H1 (cell line): ENCODE data around the gene CELF6. TPM values are rescaled to one million over a fixed set of nuclear protein-coding genes. Genes with fewer than 3 reads are reported as not detected.

ENCODE experiments used
- CTCF ChIA-PET: fragments of 300-600 bp; sonication (Branson Sonifier 250); formaldehyde crosslinking; loops from one replicate; lab custom pipeline; 2021; ENCODE audit not compliant: partially characterized antibody; lab: Charles Lee
- POLR2A ChIA-PET: fragments of 300-600 bp; sonication (Branson Sonifier 250); formaldehyde crosslinking; loops from one replicate; lab custom pipeline; 2021; ENCODE audit warnings: inconsistent platforms; ENCODE audit not compliant: partially characterized antibody; lab: Charles Lee
- DNase-seq, 2 experiments: peaks; one replicate each; pipeline versions ENCODE4 v3.0.0 to v3.0.0-alpha.2; 2010 to 2022; ENCODE audit warnings: low spot score in 2 of 2, low read depth in 1 of 2, mixed read lengths in 1 of 2
- FAIRE-seq: peaks from 2 replicates; lab custom pipeline; 2011; peaks lifted over from hg19 to GRCh38; lab: Jason Lieb, UNC
- H2AFZ ChIP-seq: 2 replicates; pipeline ENCODE4 v1.8.1; 2012; ENCODE audit warnings: low read length, inconsistent platforms
- H2AK5ac ChIP-seq: 2 replicates; pipeline ENCODE4 v1.6.1; 2013; ENCODE audit warnings: low read depth, low read length
- H2BK120ac ChIP-seq: replicated peaks from 2 replicates; pipeline ENCODE3; 2013; ENCODE audit warnings: low read depth, low read length, inconsistent platforms
- H2BK12ac ChIP-seq: 2 replicates; pipeline ENCODE4 v1.6.1; 2013; ENCODE audit warnings: low read depth, low read length
- H2BK15ac ChIP-seq: 2 replicates; pipeline ENCODE4 v1.6.1; 2013; ENCODE audit warnings: low read length
- H2BK20ac ChIP-seq: 2 replicates; pipeline ENCODE4 v1.6.1; 2013; ENCODE audit warnings: low read length
- H2BK5ac ChIP-seq: 2 replicates; pipeline ENCODE4 v1.6.1; 2013; ENCODE audit warnings: low read depth, low read length
- H3K14ac ChIP-seq: 2 replicates; pipeline ENCODE4 v1.6.1; 2013; ENCODE audit warnings: inconsistent platforms; ENCODE audit not compliant: insufficient read length
- H3K18ac ChIP-seq: 2 replicates; pipeline ENCODE4 v1.6.1; 2013; ENCODE audit warnings: low read length; ENCODE audit errors: extremely low read depth
- H3K23ac ChIP-seq: 2 replicates; pipeline ENCODE4 v1.6.1; 2013; ENCODE audit warnings: inconsistent platforms; ENCODE audit not compliant: insufficient read length
- H3K23me2 ChIP-seq: 2 replicates; pipeline ENCODE4 v1.6.1; 2013; ENCODE audit warnings: low read depth, low read length
- H3K27ac ChIP-seq: 2 replicates; pipeline ENCODE4 v1.6.1; 2011; ENCODE audit warnings: low read depth, low read length, inconsistent platforms
- H3K27me3 ChIP-seq, 4 experiments: replicated peaks in 1 of 4; 1 replicate in 1 of 4; 2 replicates in 3 of 4; pipeline versions ENCODE4 v1.6.1 to v1.8.1; 2011 to 2013; ENCODE audit warnings: low read length in 3 of 4, mild to moderate bottlenecking in 3 of 4, inconsistent platforms in 2 of 4, mixed read lengths in 2 of 4, moderate library complexity in 1 of 4; ENCODE audit not compliant: control insufficient read depth in 3 of 4, insufficient read depth in 3 of 4; ENCODE audit errors: extremely low read depth in 1 of 4
- H3K36me3 ChIP-seq, 4 experiments: 2 replicates each; pipeline versions ENCODE4 v1.6.1 to v1.8.1; 2011 to 2013; ENCODE audit warnings: mild to moderate bottlenecking in 4 of 4, low read length in 3 of 4, moderate library complexity in 2 of 4, control low read depth in 1 of 4, inconsistent platforms in 1 of 4; ENCODE audit not compliant: insufficient read depth in 4 of 4, control insufficient read depth in 2 of 4
- H3K4ac ChIP-seq: replicated peaks from 2 replicates; pipeline ENCODE3; 2013; ENCODE audit warnings: low read length, low read depth, mixed read lengths, inconsistent platforms; ENCODE audit not compliant: insufficient read length
- H3K4me1 ChIP-seq, 4 experiments: replicated peaks in 1 of 4; 1 replicate in 1 of 4; 2 replicates in 3 of 4; pipeline versions ENCODE4 v1.6.1 to v1.8.1; 2011 to 2013; ENCODE audit warnings: low read length in 3 of 4, inconsistent platforms in 2 of 4, mixed read lengths in 1 of 4; ENCODE audit not compliant: insufficient read depth in 4 of 4, control insufficient read depth in 3 of 4
- H3K4me2 ChIP-seq, 2 experiments: 2 replicates each; pipeline versions ENCODE4 v1.6.1 to v1.8.1; 2011 to 2013; ENCODE audit warnings: low read depth in 2 of 2, low read length in 2 of 2, control low read depth in 1 of 2, inconsistent platforms in 1 of 2, mild to moderate bottlenecking in 1 of 2; ENCODE audit not compliant: insufficient read depth in 1 of 2
- H3K4me3 ChIP-seq, 4 experiments: fragments of 200-600, 300-600 bp in 1 of 4; sonication (generic), shearing (Covaris generic), sonication (Bioruptor Twin) in 1 of 4; 2 replicates each; pipeline versions ENCODE4 v1.5.1 to v1.8.1; 2011 to 2016; ENCODE audit warnings: low read length in 4 of 4, low read depth in 3 of 4, control low read depth in 2 of 4, inconsistent platforms in 2 of 4, mild to moderate bottlenecking in 2 of 4, mixed read lengths in 1 of 4, moderate library complexity in 1 of 4; ENCODE audit not compliant: insufficient read depth in 2 of 4; ENCODE audit errors: extremely low read depth in 1 of 4
- H3K56ac ChIP-seq: replicated peaks from 2 replicates; pipeline ENCODE3; 2013; ENCODE audit warnings: low read depth, mild to moderate bottlenecking, mixed read lengths, low read length, inconsistent platforms; ENCODE audit not compliant: insufficient read length
- H3K79me1 ChIP-seq: 2 replicates; pipeline ENCODE4 v1.6.1; 2013; ENCODE audit warnings: low read depth, low read length, control low read depth
- H3K79me2 ChIP-seq, 2 experiments: 2 replicates each; pipeline versions ENCODE4 v1.6.1 to v1.8.1; 2012 to 2013; ENCODE audit warnings: low read length in 2 of 2, mild to moderate bottlenecking in 2 of 2, inconsistent platforms in 1 of 2; ENCODE audit not compliant: insufficient read depth in 2 of 2, control insufficient read depth in 1 of 2
- H3K9ac ChIP-seq, 4 experiments: replicated peaks in 1 of 4; 1 replicate in 1 of 4; 2 replicates in 3 of 4; pipeline versions ENCODE4 v1.6.1 to v1.8.1; 2011 to 2013; ENCODE audit warnings: low read depth in 3 of 4, low read length in 3 of 4, control low read depth in 2 of 4, mild to moderate bottlenecking in 2 of 4, moderate library complexity in 2 of 4, inconsistent platforms in 1 of 4; ENCODE audit errors: extremely low read depth in 1 of 4
- H3K9me3 ChIP-seq, 2 experiments: 2 replicates each; pipeline versions ENCODE4 v1.6.1 to v1.8.1; 2012 to 2013; ENCODE audit warnings: mild to moderate bottlenecking in 2 of 2, moderate library complexity in 2 of 2, control low read depth in 1 of 2, inconsistent platforms in 1 of 2, low read depth in 1 of 2, low read length in 1 of 2, mixed read lengths in 1 of 2; ENCODE audit not compliant: insufficient read depth in 2 of 2
- H4K20me1 ChIP-seq, 2 experiments: replicated peaks in 1 of 2; 2 replicates each; pipeline versions ENCODE3 to v1.8.1; 2011 to 2013; ENCODE audit warnings: inconsistent platforms in 2 of 2, low read length in 2 of 2, mild to moderate bottlenecking in 1 of 2; ENCODE audit not compliant: insufficient read depth in 2 of 2, control insufficient read depth in 1 of 2
- H4K5ac ChIP-seq: 2 replicates; pipeline ENCODE4 v1.6.1; 2013; ENCODE audit warnings: low read length, low read depth, mixed read lengths, inconsistent platforms; ENCODE audit not compliant: insufficient read length
- H4K8ac ChIP-seq: 2 replicates; pipeline ENCODE4 v1.8.0; 2013; ENCODE audit warnings: mild to moderate bottlenecking, moderate library complexity, low read length, inconsistent platforms; ENCODE audit not compliant: insufficient read depth; ENCODE audit errors: extremely low read depth
- H4K91ac ChIP-seq: replicated peaks from 2 replicates; pipeline ENCODE3; 2013; ENCODE audit warnings: low read length, mixed read lengths, inconsistent platforms; ENCODE audit not compliant: insufficient read length
- BCL11A ChIP-seq, 2 experiments: IDR thresholded peaks; one replicate each; pipeline ENCODE4 v1.6.1; 2011; ENCODE audit warnings: low read depth in 2 of 2, low read length in 2 of 2, mild to moderate bottlenecking in 2 of 2
- BRCA1 ChIP-seq: IDR thresholded peaks from 2 replicates; pipeline ENCODE4 v1.6.1; 2012; ENCODE audit warnings: low read depth, low read length, improper control_type of control experiment
- CTBP2 ChIP-seq: IDR thresholded peaks from 2 replicates; pipeline ENCODE4 v1.7.0; 2011; ENCODE audit warnings: borderline replicate concordance, mild to moderate bottlenecking, moderate library complexity, mixed read lengths, low read length; ENCODE audit not compliant: insufficient read depth, insufficient read length
- HDAC2 ChIP-seq, 2 experiments: fragments of 300-600 bp in 1 of 2; sonication (generic) in 1 of 2; IDR thresholded peaks; 2 replicates each; pipeline ENCODE4 v1.6.1; 2011 to 2012; ENCODE audit warnings: low read depth in 2 of 2, low read length in 2 of 2, mild to moderate bottlenecking in 2 of 2, moderate library complexity in 2 of 2, borderline replicate concordance in 1 of 2, inconsistent platforms in 1 of 2
- JUND ChIP-seq: IDR thresholded peaks from 2 replicates; pipeline ENCODE4 v1.6.1; 2011; ENCODE audit warnings: mild to moderate bottlenecking, improper control_type of control experiment, low read length
- KDM1A ChIP-seq: fragments of 200-600, 300-600 bp; sonication (generic); IDR thresholded peaks from 2 replicates; pipeline ENCODE4 v1.7.1; 2016; ENCODE audit warnings: mild to moderate bottlenecking, low read length, borderline replicate concordance
- MAX ChIP-seq: IDR thresholded peaks from 2 replicates; pipeline ENCODE4 v1.6.1; 2012; ENCODE audit warnings: inconsistent platforms
- NANOG ChIP-seq: IDR thresholded peaks from 2 replicates; pipeline ENCODE4 v1.6.1; 2011; ENCODE audit warnings: low read length, low read depth, mild to moderate bottlenecking, inconsistent platforms; ENCODE audit not compliant: insufficient read depth, poor library complexity, severe bottlenecking
- NRF1 ChIP-seq: IDR thresholded peaks from 2 replicates; pipeline ENCODE4 v1.6.1; 2011; ENCODE audit warnings: mild to moderate bottlenecking, low read depth, low read length, improper control_type of control experiment
- SRF ChIP-seq: IDR thresholded peaks from 2 replicates; pipeline ENCODE4 v1.6.1; 2011; ENCODE audit warnings: mild to moderate bottlenecking, low read depth, low read length, moderate library complexity
- TAF1 ChIP-seq: IDR thresholded peaks from 2 replicates; pipeline ENCODE4 v1.6.1; 2011; ENCODE audit warnings: mild to moderate bottlenecking, low read depth, low read length
- TBP ChIP-seq: IDR thresholded peaks from 2 replicates; pipeline ENCODE4 v1.6.1; 2011; ENCODE audit warnings: low read depth, low read length, improper control_type of control experiment
- TCF12 ChIP-seq: IDR thresholded peaks from 2 replicates; pipeline ENCODE4 v1.6.1; 2011; ENCODE audit warnings: low read depth, mild to moderate bottlenecking, low read length
- WGBS, 2 experiments: shearing (Covaris generic) in 1 of 2; methylation state at CpG; one replicate each; pipeline versions ENCODE4 v1.1.6 to v1.1.7; 2013 to 2015; ENCODE audit warnings: low lambda C conversion rate in 2 of 2, mixed read lengths in 2 of 2, inconsistent platforms in 1 of 2, low coverage in 1 of 2, missing lambda C conversion rate in 1 of 2; ENCODE audit not compliant: insufficient replicate concordance in 2 of 2, insufficient coverage in 1 of 2, insufficient read length in 1 of 2; ENCODE audit errors: extremely low coverage in 1 of 2, missing lambda C conversion rate in 1 of 2; 5-methylcytosine and 5-hydroxymethylcytosine counted together
- polyA plus RNA-seq, 7 experiments: library from polyadenylated mRNA; depleted of rRNA in 3 of 7; stranded (reverse) in 5 of 7; unstranded in 2 of 7; fragments of >200 nt in 5 of 7; fragments of 200-250 nt in 2 of 7; gene quantifications; 1 replicate in 5 of 7; 2 replicates in 1 of 7; 4 replicates in 1 of 7; pipeline versions ENCODE4 v1.2.1 to v1.2.3, GENCODE V29; 2011 to 2013; ENCODE audit warnings: missing spikeins in 2 of 7, mixed read lengths in 2 of 7
- total RNA-seq: library from RNA; stranded (reverse); fragmentation: NEBNext Ultra II Directional; extraction: Animal tissue kit (Norgen Biotek cat#: 25700); gene quantifications from 2 replicates; pipeline ENCODE4 v1.2.1, GENCODE V29; 2021

CELF6 gene
- total and polyA plus RNA-seq, 2 of the 8 experiments (the other 6 are each of a cell fraction or from before 2014, with no cell fraction given): 0.09 to 0.19 TPM

GRCh38 chr15:72358650-72359171, 38.8 kb upstream of the CELF6 start:
- 95% methylated on average over 7 of the region's 7 CpGs; no CpG with 5 or more reads in 1 of the 2 experiments for WGBS, 2 experiments
- Histone ChIP-seq H4K5ac (no peak overlapping the region), H3K9ac (no peak overlapping the region), H3K4me2 (no peak overlapping the region), H3K79me1 (peaks cover 2% of the 10 kb centered on the region; the same call in 1 of the 2 replicates), H3K23ac (no peak overlapping the region), H2BK5ac (peak overlapping the region; percentile 30; the same call in 1 of the 2 replicates), H3K27ac (no peak overlapping the region), H2AFZ (no peak overlapping the region), H2BK20ac (no peak overlapping the region), H3K4me3 (no peak overlapping the region), H2AK5ac (no peak overlapping the region), H4K91ac (no peak overlapping the region), H3K4ac (no peak overlapping the region), H3K18ac (no peak overlapping the region), H3K56ac (no peak overlapping the region), H3K36me3 (peaks cover 0 to 15% (median 6%) of the 10 kb centered on the region in 4 experiments; a peak in 3 of 8 replicates), H4K20me1 (peaks cover 7 to 10% of the 10 kb centered on the region in 2 experiments), H2BK120ac (no peak overlapping the region), H2BK15ac (no peak overlapping the region), H3K4me1 (no peaks in the 10 kb centered on the region), H2BK12ac (no peak overlapping the region), H3K79me2 (0 out of 4 replicates have a peak, but pooled peaks cover 0 to 3% of the 10 kb centered on the region in 2 experiments), H3K27me3 (no peaks in the 10 kb centered on the region; a peak in 1 of 7 replicates), H3K23me2 (no peaks in the 10 kb centered on the region), H3K9me3 (no peaks in the 10 kb centered on the region), H4K8ac (no peak overlapping the region; the same call in 1 of the 2 replicates), H3K14ac (no peak overlapping the region)
- DNase-seq (no peak), FAIRE-seq (no peak)
- CTCF ChIA-PET: interaction anchor here (0.6 kb wide), 1 partner anchor 32 kb away, joined by 3 read pairs; no protein-coding TSS in a partner anchor
- POLR2A ChIA-PET: interaction anchor here (1.1 kb wide), 1 partner anchor 19 kb away, joined by 3 read pairs; no protein-coding TSS in a partner anchor
- TF ChIP-seq TCF12 (no peak), KDM1A (no peak), CTBP2 (no peak), BCL11A (IDR thresholded peaks at IDR 0.05; ENCODE audit: low read depth in 2 of 2, low read length in 2 of 2) (no peak), NANOG (no peak), MAX (no peak), JUND (no peak), TAF1 (no peak), BRCA1 (no peak), TBP (no peak), SRF (no peak), HDAC2 (IDR thresholded peaks at IDR 0.05; ENCODE audit: borderline replicate concordance in 1 of 2, low read depth in 2 of 2, low read length in 2 of 2) (no peak), NRF1 (no peak)
